ENCODE results near the gene DNLZ. TPM values are rescaled to one million over a fixed set of nuclear protein-coding genes. Genes with fewer than 3 reads are reported as not detected.

DNLZ gene
- total and polyA plus RNA-seq, 9 of the 15 experiments (the other 6 are each of a cell fraction or from before 2014, with no cell fraction given): 0.17 to 44.6 (median 3.4) TPM

DNA sequence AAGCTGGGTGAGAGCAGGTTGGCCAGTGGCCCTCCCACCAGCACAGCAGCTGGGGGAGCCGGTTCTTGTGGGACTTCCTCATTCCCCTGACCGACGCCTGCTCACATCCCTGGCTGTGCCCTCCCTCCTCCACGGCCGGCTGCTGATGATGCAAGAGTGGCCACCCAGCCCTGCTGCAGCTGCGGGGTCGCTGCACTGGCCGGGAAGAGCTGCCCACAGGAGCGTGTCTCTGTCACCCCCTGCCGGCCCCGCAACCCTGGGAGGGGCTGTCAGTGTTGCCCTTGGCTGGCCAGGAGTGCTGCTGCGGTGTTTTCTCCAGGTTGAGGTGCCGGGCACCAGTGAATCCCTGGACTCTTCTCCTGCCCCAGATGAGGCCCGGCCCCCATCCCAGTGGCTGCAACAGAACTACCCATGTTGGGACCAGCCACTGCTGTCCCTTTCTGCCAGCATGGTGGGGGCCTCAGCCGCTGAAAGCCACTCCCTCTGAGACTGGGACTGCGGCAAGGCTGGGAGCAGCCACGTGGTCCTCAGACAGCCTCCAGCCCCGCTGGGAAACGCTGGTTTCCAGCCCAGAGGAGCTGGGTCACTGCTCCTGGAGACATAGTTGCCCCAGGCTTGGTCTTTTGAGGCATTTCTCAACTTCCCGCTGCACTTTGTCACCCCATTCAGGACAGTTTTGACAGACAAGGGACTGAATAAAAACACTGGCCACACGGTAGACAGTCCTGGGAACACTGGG lies 9.2 kb upstream of the DNLZ start (continued):
- TF ChIP-seq, protein P1, sequence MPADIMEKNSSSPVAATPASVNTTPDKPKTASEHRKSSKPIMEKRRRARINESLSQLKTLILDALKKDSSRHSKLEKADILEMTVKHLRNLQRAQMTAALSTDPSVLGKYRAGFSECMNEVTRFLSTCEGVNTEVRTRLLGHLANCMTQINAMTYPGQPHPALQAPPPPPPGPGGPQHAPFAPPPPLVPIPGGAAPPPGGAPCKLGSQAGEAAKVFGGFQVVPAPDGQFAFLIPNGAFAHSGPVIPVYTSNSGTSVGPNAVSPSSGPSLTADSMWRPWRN (IDR thresholded peaks at IDR 0.05; ENCODE audit: low read depth): no peak
- no peak for TF ChIP-seq PCBP2 (IDR thresholded peaks at IDR 0.05; ENCODE audit: low read depth, low read length, poor library complexity, severe bottlenecking)
- TF ChIP-seq, protein P2, sequence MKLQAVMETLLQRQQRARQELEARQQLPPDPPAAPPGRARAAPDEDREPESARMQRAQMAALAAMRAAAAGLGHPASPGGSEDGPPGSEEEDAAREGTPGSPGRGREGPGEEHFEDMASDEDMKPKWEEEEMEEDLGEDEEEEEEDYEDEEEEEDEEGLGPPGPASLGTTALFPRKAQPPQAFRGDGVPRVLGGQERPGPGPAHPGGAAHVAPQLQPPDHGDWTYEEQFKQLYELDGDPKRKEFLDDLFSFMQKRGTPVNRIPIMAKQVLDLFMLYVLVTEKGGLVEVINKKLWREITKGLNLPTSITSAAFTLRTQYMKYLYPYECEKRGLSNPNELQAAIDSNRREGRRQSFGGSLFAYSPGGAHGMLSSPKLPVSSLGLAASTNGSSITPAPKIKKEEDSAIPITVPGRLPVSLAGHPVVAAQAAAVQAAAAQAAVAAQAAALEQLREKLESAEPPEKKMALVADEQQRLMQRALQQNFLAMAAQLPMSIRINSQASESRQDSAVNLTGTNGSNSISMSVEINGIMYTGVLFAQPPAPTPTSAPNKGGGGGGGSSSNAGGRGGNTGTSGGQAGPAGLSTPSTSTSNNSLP (IDR thresholded peaks at IDR 0.05; ENCODE audit: borderline replicate concordance, low read depth, low read length): no peak
- TF ChIP-seq ZNF79 (CRISPR knock-in tag; IDR thresholded peaks at IDR 0.05; ENCODE audit: low read depth): no peak
- TF ChIP-seq SMAD1 (IDR thresholded peaks at IDR 0.05; ENCODE audit: low read depth, low read length, partially characterized antibody): no peak
- TF ChIP-seq TAF9B (IDR thresholded peaks at IDR 0.05; ENCODE audit: partially characterized antibody): no peak
- peak; percentile 31; the same call in 1 of the 2 replicates for TF ChIP-seq SP1 (CRISPR knock-in tag; IDR thresholded peaks at IDR 0.05)
- TF ChIP-seq, protein P3, sequence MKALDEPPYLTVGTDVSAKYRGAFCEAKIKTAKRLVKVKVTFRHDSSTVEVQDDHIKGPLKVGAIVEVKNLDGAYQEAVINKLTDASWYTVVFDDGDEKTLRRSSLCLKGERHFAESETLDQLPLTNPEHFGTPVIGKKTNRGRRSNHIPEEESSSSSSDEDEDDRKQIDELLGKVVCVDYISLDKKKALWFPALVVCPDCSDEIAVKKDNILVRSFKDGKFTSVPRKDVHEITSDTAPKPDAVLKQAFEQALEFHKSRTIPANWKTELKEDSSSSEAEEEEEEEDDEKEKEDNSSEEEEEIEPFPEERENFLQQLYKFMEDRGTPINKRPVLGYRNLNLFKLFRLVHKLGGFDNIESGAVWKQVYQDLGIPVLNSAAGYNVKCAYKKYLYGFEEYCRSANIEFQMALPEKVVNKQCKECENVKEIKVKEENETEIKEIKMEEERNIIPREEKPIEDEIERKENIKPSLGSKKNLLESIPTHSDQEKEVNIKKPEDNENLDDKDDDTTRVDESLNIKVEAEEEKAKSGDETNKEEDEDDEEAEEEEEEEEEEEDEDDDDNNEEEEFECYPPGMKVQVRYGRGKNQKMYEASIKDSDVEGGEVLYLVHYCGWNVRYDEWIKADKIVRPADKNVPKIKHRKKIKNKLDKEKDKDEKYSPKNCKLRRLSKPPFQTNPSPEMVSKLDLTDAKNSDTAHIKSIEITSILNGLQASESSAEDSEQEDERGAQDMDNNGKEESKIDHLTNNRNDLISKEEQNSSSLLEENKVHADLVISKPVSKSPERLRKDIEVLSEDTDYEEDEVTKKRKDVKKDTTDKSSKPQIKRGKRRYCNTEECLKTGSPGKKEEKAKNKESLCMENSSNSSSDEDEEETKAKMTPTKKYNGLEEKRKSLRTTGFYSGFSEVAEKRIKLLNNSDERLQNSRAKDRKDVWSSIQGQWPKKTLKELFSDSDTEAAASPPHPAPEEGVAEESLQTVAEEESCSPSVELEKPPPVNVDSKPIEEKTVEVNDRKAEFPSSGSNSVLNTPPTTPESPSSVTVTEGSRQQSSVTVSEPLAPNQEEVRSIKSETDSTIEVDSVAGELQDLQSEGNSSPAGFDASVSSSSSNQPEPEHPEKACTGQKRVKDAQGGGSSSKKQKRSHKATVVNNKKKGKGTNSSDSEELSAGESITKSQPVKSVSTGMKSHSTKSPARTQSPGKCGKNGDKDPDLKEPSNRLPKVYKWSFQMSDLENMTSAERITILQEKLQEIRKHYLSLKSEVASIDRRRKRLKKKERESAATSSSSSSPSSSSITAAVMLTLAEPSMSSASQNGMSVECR (CRISPR knock-in tag; IDR thresholded peaks at IDR 0.05): peak; percentile 86
- TF ChIP-seq, protein P4, sequence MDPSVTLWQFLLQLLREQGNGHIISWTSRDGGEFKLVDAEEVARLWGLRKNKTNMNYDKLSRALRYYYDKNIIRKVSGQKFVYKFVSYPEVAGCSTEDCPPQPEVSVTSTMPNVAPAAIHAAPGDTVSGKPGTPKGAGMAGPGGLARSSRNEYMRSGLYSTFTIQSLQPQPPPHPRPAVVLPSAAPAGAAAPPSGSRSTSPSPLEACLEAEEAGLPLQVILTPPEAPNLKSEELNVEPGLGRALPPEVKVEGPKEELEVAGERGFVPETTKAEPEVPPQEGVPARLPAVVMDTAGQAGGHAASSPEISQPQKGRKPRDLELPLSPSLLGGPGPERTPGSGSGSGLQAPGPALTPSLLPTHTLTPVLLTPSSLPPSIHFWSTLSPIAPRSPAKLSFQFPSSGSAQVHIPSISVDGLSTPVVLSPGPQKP (CRISPR knock-in tag; IDR thresholded peaks at IDR 0.05): no peak
- TF ChIP-seq ZNF224 (CRISPR knock-in tag; IDR thresholded peaks at IDR 0.05): no peak
- no peak for TF ChIP-seq BCL6 (CRISPR knock-in tag; IDR thresholded peaks at IDR 0.05)
- peak; percentile 99 for TF ChIP-seq CEBPG (CRISPR knock-in tag; IDR thresholded peaks at IDR 0.05)
- peak; percentile 94 to 97 for TF ChIP-seq CEBPG (tag; conservative IDR thresholded peaks at IDR 0.05 in 1 of 2, IDR thresholded peaks at IDR 0.05 in 1 of 2)
- peak; percentile 57; the same call in 1 of the 2 replicates for TF ChIP-seq MTA3 (IDR thresholded peaks at IDR 0.05; ENCODE audit: borderline replicate concordance)
- no peak for TF ChIP-seq FOXA3 (CRISPR knock-in tag; conservative IDR thresholded peaks at IDR 0.05 in 1 of 2, IDR thresholded peaks at IDR 0.05 in 1 of 2)

All from K562 (cell line).